HG03135 (cell line): ENCODE results near the gene MOB2.
"Not testable (repeated sequence)": the region's sequence is repeated elsewhere in the genome, so short reads cannot be mapped to it uniquely, and the experiment has no call there.

Experiments
- ATAC-seq: cut with Tn5 transposase; IDR thresholded peaks from one replicate; pipeline ENCODE4 v1.9.1; 2021; ENCODE audit warnings: mild to moderate bottlenecking, moderate library complexity; ENCODE audit not compliant: unreplicated experiment

Gene MOB2

DNA sequence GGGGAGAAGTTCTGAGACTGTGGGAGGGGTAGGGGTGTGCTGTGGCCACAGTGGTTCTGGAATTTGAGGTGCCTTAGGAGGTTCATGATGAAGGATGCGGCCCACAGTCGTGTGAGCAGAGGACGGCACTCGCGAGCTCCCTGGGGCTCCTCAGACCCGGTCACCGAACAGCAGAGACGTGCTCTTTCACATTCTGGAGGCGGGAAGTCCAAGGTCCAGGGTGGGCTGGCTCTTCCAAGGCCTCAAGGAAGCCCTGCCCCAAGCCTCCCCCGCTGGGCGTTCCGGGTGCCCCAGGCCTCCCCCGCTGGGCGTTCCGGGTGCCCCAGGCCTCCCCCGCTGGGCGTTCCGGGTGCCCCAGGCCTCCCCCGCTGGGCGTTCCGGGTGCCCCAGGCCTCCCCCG lies 63.2 kb downstream of the MOB2 start:
- not testable (repeated sequence) for ATAC-seq

GRCh38 chr11:1422981-1423380 lies 63.6 kb downstream of the MOB2 start:
- ATAC-seq: no peak

GRCh38 chr11:1422481-1422880 lies 64.1 kb downstream of the MOB2 start:
- no peak for ATAC-seq

DNA sequence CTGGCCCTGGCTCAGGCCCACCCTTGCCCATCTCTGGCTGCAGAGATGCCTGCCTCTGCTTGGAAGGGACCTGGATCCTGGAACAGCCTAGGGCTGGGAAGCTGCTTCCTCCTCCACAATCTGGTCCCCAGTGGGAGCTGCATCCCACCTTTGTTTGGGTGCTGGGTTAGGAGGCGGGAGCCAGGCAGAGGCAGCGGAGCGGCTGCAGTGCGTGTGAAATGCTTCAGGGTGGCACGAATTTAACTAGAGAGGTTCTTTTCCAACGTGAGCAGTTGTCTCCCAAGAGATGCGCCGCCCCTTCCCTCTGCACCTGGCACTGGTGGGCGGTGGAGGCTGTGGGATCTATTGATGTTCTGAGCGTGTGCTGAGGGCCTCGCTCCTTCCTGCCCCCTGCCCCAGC lies 65.3 kb downstream of the MOB2 start:
- no peak for ATAC-seq

DNA sequence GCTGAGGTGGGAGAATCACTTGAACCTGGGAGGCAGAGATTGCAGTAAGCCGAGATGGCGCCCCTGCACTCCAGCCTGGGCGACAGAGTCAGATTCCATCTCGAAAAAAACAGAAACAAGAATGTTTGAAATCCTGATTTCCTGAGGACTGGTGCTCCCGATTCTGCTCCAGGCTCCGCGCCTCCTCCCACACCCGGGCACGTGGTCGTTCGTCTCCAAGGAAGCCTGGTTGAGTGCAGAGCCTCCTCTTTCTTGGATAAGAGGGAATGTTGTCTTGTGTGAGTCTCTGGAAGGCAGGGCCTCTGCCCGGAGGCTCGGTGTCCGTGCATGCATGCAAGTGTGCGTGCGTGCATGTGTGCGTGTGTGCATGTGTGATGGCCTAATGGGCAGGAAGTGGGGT lies 66.8 kb downstream of the MOB2 start:
- ATAC-seq: no peak
